WERI-Rb-1 (cell line): Measurements from ENCODE around the gene NGDN.

Experiments used
- DNase-seq: peaks from one replicate; pipeline ENCODE4 v3.0.0-alpha.2; 2020
- H3K27ac ChIP-seq: fragments of 250-450 bp; sonication (Bioruptor Pico); 2 replicates; pipeline ENCODE4 v1.5.1; 2020; ENCODE audit warnings: mild to moderate bottlenecking, moderate library complexity
- H3K27me3 ChIP-seq: fragments of 250-450 bp; sonication (Bioruptor Pico); 2 replicates; pipeline ENCODE4 v1.5.1; 2021; ENCODE audit warnings: mild to moderate bottlenecking, low read depth, moderate library complexity; ENCODE audit not compliant: insufficient read depth, severe bottlenecking
- H3K36me3 ChIP-seq: fragments of 250-450 bp; sonication (Bioruptor Pico); 2 replicates; pipeline ENCODE4 v1.5.1; 2020; ENCODE audit warnings: mild to moderate bottlenecking, moderate library complexity
- H3K4me3 ChIP-seq: 2 replicates; pipeline ENCODE4 v1.5.1; 2011; ENCODE audit warnings: low read depth, mild to moderate bottlenecking, control low read depth, low read length
- H3K9me3 ChIP-seq: fragments of 250-450 bp; sonication (Bioruptor Pico); 2 replicates; pipeline ENCODE4 v1.5.1; 2021; ENCODE audit warnings: mild to moderate bottlenecking, moderate library complexity; ENCODE audit not compliant: severe bottlenecking
- CTCF ChIP-seq: IDR thresholded peaks from 2 replicates; pipeline ENCODE4 v1.5.1; 2011; ENCODE audit warnings: low read depth, mild to moderate bottlenecking, control low read depth, inconsistent platforms, low read length

Gene NGDN

GRCh38 chr14:23469906-23470403, 452 bp downstream of the NGDN start:
- Histone ChIP-seq H3K27ac (peak overlapping the region; percentile 80), H3K4me3 (peak overlapping the region; percentile 66), H3K27me3 (no peaks in the 10 kb centered on the region), H3K36me3 (peaks cover 39% of the 10 kb centered on the region), H3K9me3 (peaks cover 5% of the 10 kb centered on the region)
- no peak for DNase-seq
- TF ChIP-seq CTCF = no peak

- no peak for TF ChIP-seq CTCF
- H3K9me3 ChIP-seq = peaks cover 5% of the 10 kb centered on the region
- H3K36me3 ChIP-seq = peaks cover 49% of the 10 kb centered on the region
- no peak for DNase-seq
- H3K27ac ChIP-seq = no peak overlapping the region
- H3K4me3 ChIP-seq = no peak overlapping the region
- no peaks in the 10 kb centered on the region for H3K27me3 ChIP-seq
These were observed 1.4 kb downstream of the NGDN start for GRCh38 chr14:23470947-23471346.

GRCh38 chr14:23478109-23478759, 8.7 kb downstream of the NGDN start:
- Histone ChIP-seq H3K9me3 (no peaks in the 10 kb centered on the region), H3K4me3 (no peak overlapping the region), H3K36me3 (peaks cover 49% of the 10 kb centered on the region), H3K27me3 (no peaks in the 10 kb centered on the region), H3K27ac (no peak overlapping the region)
- TF ChIP-seq CTCF = peak; percentile 41
- DNase-seq = peak; percentile 47

- Histone ChIP-seq H3K27me3 (no peaks in the 10 kb centered on the region), H3K36me3 (peaks cover 19% of the 10 kb centered on the region)
These were observed 12.0 kb downstream of the NGDN start for GRCh38 chr14:23481362-23481970.

GRCh38 chr14:23481979-23482822, 12.7 kb downstream of the NGDN start:
- TF ChIP-seq CTCF = peak; percentile 55; the same call in 1 of the 2 replicates
- Histone ChIP-seq H3K36me3 (peaks cover 12% of the 10 kb centered on the region), H3K9me3 (no peaks in the 10 kb centered on the region), H3K27me3 (no peaks in the 10 kb centered on the region), H3K27ac (peak overlapping the region; percentile 36), H3K4me3 (no peak overlapping the region)
- no peak for DNase-seq

More at GRCh38 chr14:23481362-23481970, 12.0 kb downstream of the NGDN start:
- no peak for DNase-seq
- TF ChIP-seq CTCF = no peak
- Histone ChIP-seq H3K9me3 (no peaks in the 10 kb centered on the region), H3K27ac (no peak overlapping the region), H3K4me3 (no peak overlapping the region)
